ENCODE data around the gene CEP126.
"Not testable (repeated sequence)": the region's sequence is repeated elsewhere in the genome, so short reads cannot be mapped to it uniquely, and the experiment has no call there.

CEP126 gene

GRCh38 chr11:101940901-101941520 lies 26.2 kb downstream of the CEP126 start:
- no peak for DNase-seq

- no peak for DNase-seq
These were observed 30.1 kb downstream of the CEP126 start for GRCh38 chr11:101944923-101945322.

- DNase-seq: no peak
These were observed 30.6 kb downstream of the CEP126 start for GRCh38 chr11:101945448-101945847.

- DNase-seq: no peak
These were observed 34.9 kb downstream of the CEP126 start for GRCh38 chr11:101949680-101950220.

- DNase-seq: no peak
These were observed 40.5 kb downstream of the CEP126 start for GRCh38 chr11:101955278-101955677.

- DNase-seq: no peak
These were observed 40.9 kb downstream of the CEP126 start for GRCh38 chr11:101955701-101956100.

GRCh38 chr11:101960231-101960630 lies 45.4 kb downstream of the CEP126 start:
- DNase-seq: no peak

- DNase-seq: not testable (repeated sequence)
These were observed 49.4 kb downstream of the CEP126 start for GRCh38 chr11:101964200-101964599.

- DNase-seq: no peak
These were observed 59.4 kb downstream of the CEP126 start for GRCh38 chr11:101974255-101974654.

GRCh38 chr11:101974771-101975170 lies 60.0 kb downstream of the CEP126 start:
- no peak for DNase-seq

- DNase-seq: no peak
These were observed 60.9 kb downstream of the CEP126 start for GRCh38 chr11:101975734-101976133.

GRCh38 chr11:101987370-101987769 lies 72.6 kb downstream of the CEP126 start:
- DNase-seq: no peak

GRCh38 chr11:101993172-101993571 lies 78.4 kb downstream of the CEP126 start:
- no peak for DNase-seq

- DNase-seq: not testable (repeated sequence)
These were observed 79.3 kb downstream of the CEP126 start for GRCh38 chr11:101994052-101994469.

GRCh38 chr11:101996111-101996510 lies 81.3 kb downstream of the CEP126 start:
- DNase-seq: no peak

GRCh38 chr11:102001657-102002338 lies 87.0 kb downstream of the CEP126 start:
- DNase-seq: no peak

GRCh38 chr11:102004220-102004619 lies 89.4 kb downstream of the CEP126 start:
- DNase-seq: no peak

GRCh38 chr11:102005306-102005705 lies 90.5 kb downstream of the CEP126 start:
- no peak for DNase-seq

GRCh38 chr11:102006835-102007566 lies 92.2 kb downstream of the CEP126 start:
- no peak for DNase-seq

- peak in 1 of 14 donors; percentile 3 for DNase-seq
These were observed 93.0 kb downstream of the CEP126 start for GRCh38 chr11:102007567-102008437.

- DNase-seq: no peak
These were observed 96.1 kb downstream of the CEP126 start for GRCh38 chr11:102010776-102011494.

- no peak for DNase-seq
These were observed 98.1 kb downstream of the CEP126 start for GRCh38 chr11:102012946-102013345.

Measured in C1 segment of cervical spinal cord (tissue), 14 donors.